Astrocyte (in vitro differentiated cells and primary cell): ENCODE measurements around the gene RAB40C. TPM values are rescaled to one million over a fixed set of nuclear protein-coding genes. Genes with fewer than 3 reads are reported as not detected.

ENCODE experiments used
- DNase-seq: peaks from one replicate; pipeline ENCODE4 v3.0.0-alpha.2; 2010; ENCODE audit warnings: low read depth
- FAIRE-seq: peaks from 2 replicates; lab custom pipeline; 2011; peaks lifted over from hg19 to GRCh38; lab: Jason Lieb, UNC
- H2AFZ ChIP-seq: 2 replicates; pipeline ENCODE4 v1.6.0; 2012; ENCODE audit warnings: low read depth, low read length, inconsistent platforms
- H3K27ac ChIP-seq: 2 replicates; pipeline ENCODE4 v1.5.1; 2011; ENCODE audit warnings: low read depth, low read length, inconsistent platforms
- H3K27me3 ChIP-seq: 2 replicates; pipeline ENCODE4 v1.6.0; 2011; ENCODE audit warnings: low read length, inconsistent platforms; ENCODE audit not compliant: insufficient read depth
- H3K36me3 ChIP-seq: 2 replicates; pipeline ENCODE4 v1.5.1; 2011; ENCODE audit warnings: low read length, inconsistent platforms; ENCODE audit not compliant: insufficient read depth
- H3K4me1 ChIP-seq: 2 replicates; pipeline ENCODE4 v1.5.1; 2011; ENCODE audit warnings: low read length, inconsistent platforms; ENCODE audit not compliant: insufficient read depth
- H3K4me2 ChIP-seq: 2 replicates; pipeline ENCODE4 v1.6.0; 2012; ENCODE audit warnings: low read length, inconsistent platforms
- H3K4me3 ChIP-seq: 2 replicates; pipeline ENCODE4 v1.5.1; 2011; ENCODE audit warnings: low read depth, mild to moderate bottlenecking, low read length, inconsistent platforms; ENCODE audit not compliant: insufficient read depth
- H3K79me2 ChIP-seq: 2 replicates; pipeline ENCODE4 v1.6.0; 2012; ENCODE audit warnings: mild to moderate bottlenecking, low read length, inconsistent platforms; ENCODE audit not compliant: insufficient read depth
- H3K9ac ChIP-seq: 2 replicates; pipeline ENCODE4 v1.6.0; 2012; ENCODE audit warnings: mild to moderate bottlenecking, low read length, inconsistent platforms
- H3K9me3 ChIP-seq: 2 replicates; pipeline ENCODE4 v1.5.1; 2012; ENCODE audit warnings: low read depth, mild to moderate bottlenecking, low read length, inconsistent platforms; ENCODE audit not compliant: insufficient read depth
- H4K20me1 ChIP-seq: 2 replicates; pipeline ENCODE4 v1.6.0; 2012; ENCODE audit warnings: low read length, inconsistent platforms; ENCODE audit not compliant: insufficient read depth
- H3K27ac Mint-ChIP-seq: one replicate; pipeline ENCODE4 v1.8.0; 2021; ENCODE audit warnings: mild to moderate bottlenecking, mixed read lengths; ENCODE audit not compliant: unreplicated experiment
- H3K27me3 Mint-ChIP-seq: one replicate; pipeline ENCODE4 v1.8.0; 2021; ENCODE audit warnings: low read depth, mixed read lengths; ENCODE audit not compliant: unreplicated experiment
- H3K36me3 Mint-ChIP-seq: one replicate; pipeline ENCODE4 v1.8.0; 2021; ENCODE audit warnings: low read depth, mixed read lengths; ENCODE audit not compliant: unreplicated experiment
- H3K4me1 Mint-ChIP-seq: one replicate; pipeline ENCODE4 v1.8.0; 2021; ENCODE audit warnings: low read depth, mixed read lengths; ENCODE audit not compliant: unreplicated experiment
- H3K4me3 Mint-ChIP-seq: one replicate; pipeline ENCODE4 v1.8.0; 2021; ENCODE audit warnings: mild to moderate bottlenecking, moderate library complexity, mixed read lengths; ENCODE audit not compliant: unreplicated experiment
- H3K9me3 Mint-ChIP-seq: one replicate; pipeline ENCODE4 v1.8.0; 2021; ENCODE audit warnings: mild to moderate bottlenecking, mixed read lengths; ENCODE audit not compliant: unreplicated experiment
- EZH2 ChIP-seq: IDR thresholded peaks from 2 replicates; pipeline ENCODE4 v1.6.1; 2012; ENCODE audit warnings: mild to moderate bottlenecking, low read length, inconsistent platforms; ENCODE audit not compliant: insufficient read depth
- total RNA-seq: library from RNA; stranded (reverse); gene quantifications from 2 replicates; pipeline ENCODE4 v1.2.1, GENCODE V29; 2021
- TF ChIP-seq, protein P1 (sequence below): IDR thresholded peaks from 2 replicates; pipeline ENCODE4 v1.5.1; 2011; ENCODE audit warnings: low read depth, mild to moderate bottlenecking, inconsistent platforms, low read length, moderate library complexity; ENCODE audit not compliant: insufficient read depth

RAB40C gene
- total RNA-seq, 1 donor from 2014 or later: 13.0 TPM

DNA sequence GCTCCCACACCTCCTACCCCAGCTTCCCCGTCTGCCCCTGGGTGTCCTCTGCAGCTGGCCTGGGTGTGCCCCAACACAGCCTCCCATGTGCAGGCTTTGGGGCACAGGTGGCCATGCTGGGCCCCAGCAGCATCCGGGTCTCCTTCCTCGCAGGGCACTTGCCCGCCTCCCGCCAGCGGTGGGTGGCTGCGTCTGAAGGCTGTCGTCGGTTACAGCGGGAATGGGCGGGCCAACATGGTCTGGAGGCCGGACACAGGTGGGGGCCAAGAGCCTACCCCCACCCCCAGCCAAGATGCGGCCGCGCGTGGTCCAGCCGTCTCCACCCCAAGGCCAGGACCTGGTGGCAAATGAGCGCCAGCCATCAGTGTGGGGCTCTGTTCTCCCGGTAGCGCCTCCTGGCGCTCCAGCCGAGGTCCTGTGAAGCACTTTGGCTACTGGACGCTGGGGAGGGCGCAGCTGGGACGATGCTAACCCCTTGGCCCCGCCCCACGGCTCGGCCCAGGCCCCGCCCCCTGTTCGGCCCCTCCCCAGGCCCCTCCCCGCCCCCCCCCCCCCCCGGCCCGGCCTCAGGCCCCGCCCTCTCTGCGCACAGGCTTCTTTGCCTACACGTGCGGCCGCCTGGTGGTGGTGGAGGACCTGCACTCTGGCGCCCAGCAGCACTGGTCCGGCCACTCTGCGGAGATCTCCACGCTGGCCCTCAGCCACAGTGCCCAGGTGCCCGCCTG lies 70.8 kb downstream of the RAB40C start:
- Histone ChIP-seq H4K20me1 (no peaks in the 10 kb centered on the region), H3K9ac (no peak overlapping the region), H3K4me3 (no peak overlapping the region), H3K9me3 (no peaks in the 10 kb centered on the region), H3K27me3 (no peaks in the 10 kb centered on the region), H3K4me1 (no peaks in the 10 kb centered on the region), H3K79me2 (no peaks in the 10 kb centered on the region), H3K36me3 (no peaks in the 10 kb centered on the region), H3K4me2 (peak overlapping the region; percentile 44), H3K27ac (no peak overlapping the region), H2AFZ (peak overlapping the region; percentile 47)
- DNase-seq: peak; percentile 32
- no peak for TF ChIP-seq EZH2
- TF ChIP-seq, protein P1, sequence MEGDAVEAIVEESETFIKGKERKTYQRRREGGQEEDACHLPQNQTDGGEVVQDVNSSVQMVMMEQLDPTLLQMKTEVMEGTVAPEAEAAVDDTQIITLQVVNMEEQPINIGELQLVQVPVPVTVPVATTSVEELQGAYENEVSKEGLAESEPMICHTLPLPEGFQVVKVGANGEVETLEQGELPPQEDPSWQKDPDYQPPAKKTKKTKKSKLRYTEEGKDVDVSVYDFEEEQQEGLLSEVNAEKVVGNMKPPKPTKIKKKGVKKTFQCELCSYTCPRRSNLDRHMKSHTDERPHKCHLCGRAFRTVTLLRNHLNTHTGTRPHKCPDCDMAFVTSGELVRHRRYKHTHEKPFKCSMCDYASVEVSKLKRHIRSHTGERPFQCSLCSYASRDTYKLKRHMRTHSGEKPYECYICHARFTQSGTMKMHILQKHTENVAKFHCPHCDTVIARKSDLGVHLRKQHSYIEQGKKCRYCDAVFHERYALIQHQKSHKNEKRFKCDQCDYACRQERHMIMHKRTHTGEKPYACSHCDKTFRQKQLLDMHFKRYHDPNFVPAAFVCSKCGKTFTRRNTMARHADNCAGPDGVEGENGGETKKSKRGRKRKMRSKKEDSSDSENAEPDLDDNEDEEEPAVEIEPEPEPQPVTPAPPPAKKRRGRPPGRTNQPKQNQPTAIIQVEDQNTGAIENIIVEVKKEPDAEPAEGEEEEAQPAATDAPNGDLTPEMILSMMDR: peak; percentile 2
- Mint-ChIP-seq H3K4me1 (no peaks in the 10 kb centered on the region), H3K36me3 (peaks cover 2% of the 10 kb centered on the region), H3K4me3 (no peak overlapping the region), H3K27me3 (no peaks in the 10 kb centered on the region), H3K9me3 (no peaks in the 10 kb centered on the region), H3K27ac (no peak overlapping the region)
- FAIRE-seq: no peak

DNA sequence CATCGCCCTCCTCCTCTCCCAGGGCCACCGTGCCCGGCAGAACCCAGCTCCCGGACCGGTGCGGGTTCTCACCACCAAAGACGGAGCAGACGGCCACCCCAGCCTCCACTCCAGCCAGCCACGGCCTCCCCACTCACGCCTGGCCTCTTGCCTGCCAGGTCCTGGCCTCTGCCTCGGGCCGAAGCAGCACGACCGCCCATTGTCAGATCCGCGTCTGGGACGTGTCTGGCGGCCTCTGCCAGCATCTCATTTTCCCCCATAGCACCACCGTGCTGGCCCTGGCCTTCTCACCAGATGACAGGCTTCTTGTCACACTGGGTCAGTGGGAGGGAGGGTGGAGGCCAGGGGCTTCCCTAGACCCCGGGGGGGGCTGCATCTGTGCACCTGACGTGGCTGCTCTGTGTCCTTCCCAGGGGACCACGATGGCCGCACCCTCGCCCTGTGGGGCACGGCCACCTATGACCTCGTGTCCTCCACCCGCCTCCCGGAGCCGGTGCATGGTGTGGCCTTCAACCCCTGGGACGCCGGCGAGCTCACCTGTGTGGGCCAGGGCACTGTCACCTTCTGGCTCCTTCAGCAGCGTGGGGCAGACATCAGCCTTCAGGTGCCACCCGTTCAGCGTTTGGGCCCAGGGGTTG lies 71.4 kb downstream of the RAB40C start:
- DNase-seq (no peak), FAIRE-seq (no peak)
- H3K27ac Mint-ChIP-seq: no peak overlapping the region
- TF ChIP-seq, protein P1: no peak
- no peak for TF ChIP-seq EZH2
- no peak overlapping the region for H3K4me2 ChIP-seq
- no peaks in the 10 kb centered on the region for H3K4me1 ChIP-seq
- H3K9ac ChIP-seq: no peak overlapping the region
- no peaks in the 10 kb centered on the region for H3K9me3 ChIP-seq
- H2AFZ ChIP-seq: no peak overlapping the region
- H3K27me3 Mint-ChIP-seq: no peaks in the 10 kb centered on the region
- no peaks in the 10 kb centered on the region for H3K4me1 Mint-ChIP-seq
- no peaks in the 10 kb centered on the region for H4K20me1 ChIP-seq
- H3K27me3 ChIP-seq: no peaks in the 10 kb centered on the region
- peaks cover 2% of the 10 kb centered on the region for H3K36me3 Mint-ChIP-seq
- no peaks in the 10 kb centered on the region for H3K9me3 Mint-ChIP-seq
- H3K79me2 ChIP-seq: no peaks in the 10 kb centered on the region
- H3K36me3 ChIP-seq: no peaks in the 10 kb centered on the region
- no peak overlapping the region for H3K4me3 ChIP-seq
- H3K27ac ChIP-seq: no peak overlapping the region
- H3K4me3 Mint-ChIP-seq: peak overlapping the region; percentile 5

DNA sequence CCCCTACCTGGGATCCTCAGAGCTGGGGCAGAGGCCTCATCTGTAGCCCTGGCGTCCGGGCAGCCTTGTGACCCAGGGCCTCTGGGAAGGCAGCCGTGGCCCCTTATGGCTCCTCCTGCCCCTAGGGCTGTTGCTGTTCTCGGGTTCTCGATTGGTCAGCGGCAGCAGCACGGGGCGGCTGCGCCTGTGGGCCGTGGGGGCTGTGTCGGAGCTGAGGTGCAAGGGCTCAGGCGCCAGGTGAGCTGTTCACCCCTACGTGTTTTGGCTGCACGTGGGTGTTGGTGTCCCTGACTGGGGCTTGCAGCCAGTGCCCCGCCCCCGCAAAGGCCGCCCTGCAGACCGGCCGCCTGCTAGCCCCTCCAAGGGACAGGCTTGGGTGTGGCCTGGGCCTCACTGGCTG lies 72.2 kb downstream of the RAB40C start:
- no peak for TF ChIP-seq EZH2
- TF ChIP-seq, protein P1: no peak
- Histone ChIP-seq H3K79me2 (no peaks in the 10 kb centered on the region), H3K27me3 (no peaks in the 10 kb centered on the region), H3K4me3 (no peak overlapping the region), H2AFZ (no peak overlapping the region), H3K36me3 (no peaks in the 10 kb centered on the region), H3K9ac (no peak overlapping the region), H3K4me2 (no peak overlapping the region), H3K9me3 (no peaks in the 10 kb centered on the region), H4K20me1 (no peaks in the 10 kb centered on the region), H3K27ac (no peak overlapping the region), H3K4me1 (no peaks in the 10 kb centered on the region)
- no peaks in the 10 kb centered on the region for H3K9me3 Mint-ChIP-seq
- DNase-seq (no peak), FAIRE-seq (no peak)
- peaks cover 2% of the 10 kb centered on the region for H3K36me3 Mint-ChIP-seq
- no peaks in the 10 kb centered on the region for H3K27me3 Mint-ChIP-seq
- no peak overlapping the region for H3K27ac Mint-ChIP-seq
- H3K4me1 Mint-ChIP-seq: no peaks in the 10 kb centered on the region
- H3K4me3 Mint-ChIP-seq: no peak overlapping the region
